Measurements from ENCODE around the gene RECK. TPM values are rescaled to one million over a fixed set of nuclear protein-coding genes. Genes with fewer than 3 reads are reported as not detected.

Gene RECK
- total RNA-seq, 1 experiment from 2014 or later: 10.3 TPM

DNA sequence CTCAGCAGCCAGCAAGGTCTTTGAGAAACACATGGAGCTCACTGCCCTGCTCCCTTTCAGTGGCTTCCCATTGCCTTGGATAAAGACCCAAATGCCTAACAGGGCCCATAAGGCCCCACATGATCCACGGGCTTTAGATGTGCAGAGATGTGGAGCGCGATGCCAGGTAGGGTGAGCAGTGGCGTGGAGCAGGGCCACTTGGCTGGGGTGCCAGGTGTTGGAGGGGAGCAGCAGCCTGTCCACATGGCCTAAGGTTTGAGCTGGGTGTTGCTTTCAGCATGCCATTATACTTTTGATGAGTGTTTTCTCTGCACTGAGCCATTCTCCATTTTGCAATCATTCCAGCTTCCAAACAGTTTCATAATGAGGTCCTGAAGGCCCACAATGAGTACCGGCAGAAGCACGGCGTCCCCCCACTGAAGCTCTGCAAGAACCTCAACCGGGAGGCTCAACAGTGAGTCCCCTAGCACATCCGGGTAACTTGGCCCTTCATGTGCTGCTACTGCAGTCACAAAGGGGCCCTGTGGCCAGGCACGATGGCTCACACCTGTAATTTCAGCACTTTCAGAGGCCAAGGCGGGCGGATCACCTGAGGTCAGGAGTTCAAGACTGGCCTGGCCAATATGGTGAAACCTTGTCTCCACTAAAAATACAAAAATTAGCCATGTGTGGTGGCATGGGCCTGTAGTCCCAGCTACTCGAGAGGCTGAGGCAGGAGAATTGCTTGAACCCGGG, 110.9 kb downstream of the RECK start:
- Histone ChIP-seq H2BK15ac (ENCODE audit: low read depth, low read length) (no peak overlapping the region), H3K4ac (ENCODE audit: low read depth, low read length) (no peak overlapping the region), H3K79me2 (ENCODE audit: insufficient read depth, low read length) (no peaks in the 10 kb centered on the region), H3K18ac (ENCODE audit: insufficient read length, low read depth, low read length) (no peak overlapping the region), H3K23me2 (ENCODE audit: insufficient read length, low read depth, low read length, poor library complexity, severe bottlenecking) (no peaks in the 10 kb centered on the region), H2BK120ac (ENCODE audit: low read depth, low read length, poor library complexity, severe bottlenecking) (no peak overlapping the region), H3K56ac (ENCODE audit: insufficient read length, low read depth, low read length) (no peak overlapping the region), H3K4me2 (ENCODE audit: insufficient read depth, insufficient read length, low read length) (no peak overlapping the region), H4K8ac (replicated peaks; ENCODE audit: insufficient read length, low read depth, low read length) (no peak overlapping the region), H4K91ac (ENCODE audit: insufficient read length, low read depth, low read length) (no peak overlapping the region), H3T11ph (ENCODE audit: low read length) (no peak overlapping the region), H3K14ac (ENCODE audit: insufficient read depth, low read length) (no peak overlapping the region), H3K27ac (ENCODE audit: insufficient read length, low read depth, low read length) (no peak overlapping the region), H2AFZ (ENCODE audit: low read length) (no peak overlapping the region), H3K4me1 (ENCODE audit: insufficient read depth, low read length) (peaks cover 3% of the 10 kb centered on the region; the same call in 1 of the 2 replicates), H3K9me3 (ENCODE audit: control insufficient read depth, low read depth, low read length) (no peaks in the 10 kb centered on the region), H3K79me1 (ENCODE audit: insufficient read depth, low read depth, low read length, poor library complexity, severe bottlenecking) (no peaks in the 10 kb centered on the region), H3K27me3 (ENCODE audit: insufficient read depth, low read length) (no peaks in the 10 kb centered on the region), H2BK12ac (ENCODE audit: insufficient read length, low read depth, low read length) (no peak overlapping the region), H3K23ac (ENCODE audit: insufficient read length, low read depth, low read length) (no peak overlapping the region), H3K9ac (ENCODE audit: extremely low read depth, insufficient read length, low read length) (no peak overlapping the region), H4K5ac (ENCODE audit: insufficient read length, low read depth, low read length) (no peak overlapping the region), H2BK5ac (ENCODE audit: insufficient read length, low read length) (no peak overlapping the region), H2BK20ac (ENCODE audit: low read depth, low read length, poor library complexity, severe bottlenecking) (no peak overlapping the region), H2AK5ac (ENCODE audit: insufficient read length, low read length) (no peak overlapping the region), H4K20me1 (ENCODE audit: control insufficient read depth, insufficient read depth, insufficient read length) (no peaks in the 10 kb centered on the region)
- TF ChIP-seq, protein P1, sequence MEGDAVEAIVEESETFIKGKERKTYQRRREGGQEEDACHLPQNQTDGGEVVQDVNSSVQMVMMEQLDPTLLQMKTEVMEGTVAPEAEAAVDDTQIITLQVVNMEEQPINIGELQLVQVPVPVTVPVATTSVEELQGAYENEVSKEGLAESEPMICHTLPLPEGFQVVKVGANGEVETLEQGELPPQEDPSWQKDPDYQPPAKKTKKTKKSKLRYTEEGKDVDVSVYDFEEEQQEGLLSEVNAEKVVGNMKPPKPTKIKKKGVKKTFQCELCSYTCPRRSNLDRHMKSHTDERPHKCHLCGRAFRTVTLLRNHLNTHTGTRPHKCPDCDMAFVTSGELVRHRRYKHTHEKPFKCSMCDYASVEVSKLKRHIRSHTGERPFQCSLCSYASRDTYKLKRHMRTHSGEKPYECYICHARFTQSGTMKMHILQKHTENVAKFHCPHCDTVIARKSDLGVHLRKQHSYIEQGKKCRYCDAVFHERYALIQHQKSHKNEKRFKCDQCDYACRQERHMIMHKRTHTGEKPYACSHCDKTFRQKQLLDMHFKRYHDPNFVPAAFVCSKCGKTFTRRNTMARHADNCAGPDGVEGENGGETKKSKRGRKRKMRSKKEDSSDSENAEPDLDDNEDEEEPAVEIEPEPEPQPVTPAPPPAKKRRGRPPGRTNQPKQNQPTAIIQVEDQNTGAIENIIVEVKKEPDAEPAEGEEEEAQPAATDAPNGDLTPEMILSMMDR (conservative IDR thresholded peaks at IDR 0.05): no peak
- Mint-ChIP-seq H3K4me1 (0 out of 4 replicates have a peak, but pooled peaks cover 0 to 4% of the 10 kb centered on the region in 2 experiments), H3K27me3 (ENCODE audit: low read depth) (peaks cover 21% of the 10 kb centered on the region), H3K9me3 (peaks cover 12 to 13% of the 10 kb centered on the region in 2 experiments), H3K36me3 (ENCODE audit: insufficient read depth in 1 of 3, low read depth in 3 of 3) (peaks cover 13 to 19% (median 16%) of the 10 kb centered on the region in 3 experiments; a peak in 6 of 7 replicates), H3K4me3 (no peak overlapping the region), H3K27ac (no peak overlapping the region)
- DNase-seq: no peak
- WGBS (ENCODE audit: extremely low coverage, insufficient read length, low lambda C conversion rate): no CpG with 5 or more reads among the region's 14 CpGs

All from H9 (cell line).